IPS-15b (cell line): ENCODE data around the gene SOX12.
A peak's percentile ranks its signal among the peaks of the same experiment; 100 is the strongest.
"Not testable (repeated sequence)": the region's sequence is repeated elsewhere in the genome, so short reads cannot be mapped to it uniquely, and the experiment has no call there.

Experiments
- H3K27me3 ChIP-seq: one replicate; pipeline ENCODE4 v1.6.1; 2013; ENCODE audit warnings: low read length; ENCODE audit not compliant: control insufficient read depth, insufficient read depth
- H3K36me3 ChIP-seq: one replicate; pipeline ENCODE4 v1.6.1; 2013; ENCODE audit warnings: low read length; ENCODE audit not compliant: control insufficient read depth, insufficient read depth
- H3K4me1 ChIP-seq: one replicate; pipeline ENCODE4 v1.6.1; 2013; ENCODE audit warnings: mild to moderate bottlenecking, low read length; ENCODE audit not compliant: control insufficient read depth, insufficient read depth
- H3K4me3 ChIP-seq: one replicate; pipeline ENCODE4 v1.5.1; 2013; ENCODE audit warnings: low read depth, low read length
- H3K9ac ChIP-seq: one replicate; pipeline ENCODE4 v1.6.1; 2013; ENCODE audit warnings: low read depth, mild to moderate bottlenecking, low read length
- H3K9me3 ChIP-seq: one replicate; pipeline ENCODE4 v1.6.1; 2013; ENCODE audit warnings: mild to moderate bottlenecking, low read length; ENCODE audit not compliant: control insufficient read depth, insufficient read depth

Gene SOX12

GRCh38 chr20:325889-326644 lies 715 bp downstream of the SOX12 start:
- Histone ChIP-seq H3K4me3 (peak overlapping the region; percentile 80), H3K27me3 (no peaks in the 10 kb centered on the region), H3K9ac (peak overlapping the region; percentile 79), H3K9me3 (no peaks in the 10 kb centered on the region), H3K36me3 (no peaks in the 10 kb centered on the region), H3K4me1 (peaks cover 21% of the 10 kb centered on the region)

- Histone ChIP-seq H3K9ac (peak overlapping the region; percentile 54), H3K36me3 (no peaks in the 10 kb centered on the region), H3K9me3 (no peaks in the 10 kb centered on the region), H3K27me3 (no peaks in the 10 kb centered on the region), H3K4me3 (peak overlapping the region; percentile 80), H3K4me1 (peaks cover 21% of the 10 kb centered on the region)
Observed at GRCh38 chr20:326645-327185, 1.4 kb downstream of the SOX12 start.

- no peaks in the 10 kb centered on the region for H3K36me3 ChIP-seq
- peaks cover 5% of the 10 kb centered on the region for H3K27me3 ChIP-seq
- peaks cover 21% of the 10 kb centered on the region for H3K4me1 ChIP-seq
- H3K9me3 ChIP-seq = no peaks in the 10 kb centered on the region
- peak overlapping the region; percentile 70 for H3K9ac ChIP-seq
- peak overlapping the region; percentile 95 for H3K4me3 ChIP-seq
Observed at GRCh38 chr20:327186-328026, 2.1 kb downstream of the SOX12 start.

- Histone ChIP-seq H3K9ac (peak overlapping the region; percentile 70), H3K4me3 (peak overlapping the region; percentile 95), H3K36me3 (no peaks in the 10 kb centered on the region), H3K4me1 (peaks cover 15% of the 10 kb centered on the region), H3K27me3 (peaks cover 10% of the 10 kb centered on the region), H3K9me3 (no peaks in the 10 kb centered on the region)
Observed at GRCh38 chr20:328027-328974, 2.9 kb downstream of the SOX12 start.

- Histone ChIP-seq H3K4me3 (peak overlapping the region; percentile 95), H3K9ac (no peak overlapping the region), H3K9me3 (no peaks in the 10 kb centered on the region)
Observed at GRCh38 chr20:328975-329695, 3.8 kb downstream of the SOX12 start.

GRCh38 chr20:329851-330232 lies 4.5 kb downstream of the SOX12 start:
- H3K36me3 ChIP-seq = no peaks in the 10 kb centered on the region
- peaks cover 17% of the 10 kb centered on the region for H3K27me3 ChIP-seq
- no peaks in the 10 kb centered on the region for H3K9me3 ChIP-seq
- H3K9ac ChIP-seq = no peak overlapping the region
- peak overlapping the region; percentile 8 for H3K4me3 ChIP-seq
- peaks cover 15% of the 10 kb centered on the region for H3K4me1 ChIP-seq

More at GRCh38 chr20:328975-329695, 3.8 kb downstream of the SOX12 start:
- Histone ChIP-seq H3K36me3 (no peaks in the 10 kb centered on the region), H3K27me3 (peaks cover 12% of the 10 kb centered on the region), H3K4me1 (peaks cover 15% of the 10 kb centered on the region)

- Histone ChIP-seq H3K36me3 (no peaks in the 10 kb centered on the region), H3K4me1 (peaks cover 15% of the 10 kb centered on the region), H3K9ac (no peak overlapping the region), H3K9me3 (no peaks in the 10 kb centered on the region), H3K27me3 (peaks cover 17% of the 10 kb centered on the region), H3K4me3 (peak overlapping the region; percentile 36)
Observed at GRCh38 chr20:330233-331149, 5.1 kb downstream of the SOX12 start.

- Histone ChIP-seq H3K27me3 (peaks cover 31% of the 10 kb centered on the region), H3K9me3 (no peaks in the 10 kb centered on the region), H3K9ac (no peak overlapping the region), H3K36me3 (no peaks in the 10 kb centered on the region), H3K4me1 (peaks cover 7% of the 10 kb centered on the region), H3K4me3 (no peak overlapping the region)
Observed at GRCh38 chr20:334578-334977, 9.2 kb downstream of the SOX12 start.

- H3K4me3 ChIP-seq, H3K9me3 ChIP-seq, H3K9ac ChIP-seq, H3K36me3 ChIP-seq, H3K4me1 ChIP-seq: not testable (repeated sequence)
- peaks cover 36% of the 10 kb centered on the region for H3K27me3 ChIP-seq
Observed at GRCh38 chr20:336040-336439, 10.7 kb downstream of the SOX12 start.

- peaks cover 21% of the 10 kb centered on the region for H3K27me3 ChIP-seq
- peaks cover 5% of the 10 kb centered on the region for H3K4me1 ChIP-seq
- H3K9ac ChIP-seq = no peak overlapping the region
- H3K4me3 ChIP-seq = no peak overlapping the region
- no peaks in the 10 kb centered on the region for H3K36me3 ChIP-seq
- no peaks in the 10 kb centered on the region for H3K9me3 ChIP-seq
Observed at GRCh38 chr20:341682-342081, 16.3 kb downstream of the SOX12 start.
